GM12864 (cell line): ENCODE data around the gene AIFM2.

Experiments used
- DNase-seq: peaks from one replicate; pipeline ENCODE4 v3.0.0-alpha.2; 2011; ENCODE audit warnings: low read depth
- H3K4me3 ChIP-seq: 2 replicates; pipeline ENCODE4 v1.5.1; 2011; ENCODE audit warnings: mild to moderate bottlenecking, low read depth, low read length, control low read depth
- CTCF ChIP-seq: IDR thresholded peaks from 2 replicates; pipeline ENCODE4 v1.5.1; 2011; ENCODE audit warnings: low read depth, mild to moderate bottlenecking, moderate library complexity, low read length, control low read depth, inconsistent platforms; ENCODE audit errors: missing control alignments

The AIFM2 gene

DNA sequence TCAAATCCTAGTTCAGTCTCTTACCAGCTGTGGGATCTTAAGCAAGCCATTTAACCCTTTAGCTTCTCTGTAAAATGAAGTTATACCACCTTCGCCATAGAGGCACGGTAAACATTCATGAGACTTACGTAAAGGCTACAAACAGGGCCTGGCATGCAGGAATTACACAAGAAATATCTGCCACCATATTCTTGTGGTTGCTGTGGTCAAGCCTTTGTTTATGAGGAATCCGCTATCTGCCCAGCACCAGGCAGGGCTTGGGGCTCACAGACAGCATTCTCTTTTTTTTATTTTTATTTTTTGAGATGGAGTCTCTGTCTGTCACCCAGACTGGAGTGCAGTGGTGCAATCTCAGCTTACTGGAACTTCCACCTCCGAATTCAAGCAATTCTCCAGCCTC is 9.9 kb downstream of the AIFM2 start:
- H3K4me3 ChIP-seq: no peak overlapping the region
- no peak for TF ChIP-seq CTCF
- DNase-seq: no peak

GRCh38 chr10:70121281-70121949 is 11.2 kb downstream of the AIFM2 start:
- no peak overlapping the region for H3K4me3 ChIP-seq
- no peak for TF ChIP-seq CTCF
- no peak for DNase-seq

DNA sequence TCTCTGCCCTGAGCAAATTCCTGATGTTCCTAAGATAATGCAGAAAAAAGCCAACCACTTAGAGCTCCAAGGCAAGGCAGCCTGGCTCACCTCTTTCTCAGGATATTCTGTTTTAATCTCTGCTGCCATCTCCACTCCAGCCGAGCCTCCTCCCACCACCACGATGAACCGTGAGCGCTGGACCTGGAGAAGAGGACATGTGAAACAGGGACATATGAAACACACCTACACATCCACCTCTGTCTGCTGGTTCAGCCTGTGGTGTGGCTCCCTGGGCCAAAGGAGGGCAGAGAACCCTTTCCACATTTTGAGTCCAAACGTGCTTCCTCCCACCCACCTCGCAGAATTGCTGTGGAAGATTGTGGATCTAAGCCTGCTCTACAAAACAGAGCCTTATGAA is 12.2 kb downstream of the AIFM2 start:
- DNase-seq: no peak
- no peak for TF ChIP-seq CTCF
- no peak overlapping the region for H3K4me3 ChIP-seq

DNA sequence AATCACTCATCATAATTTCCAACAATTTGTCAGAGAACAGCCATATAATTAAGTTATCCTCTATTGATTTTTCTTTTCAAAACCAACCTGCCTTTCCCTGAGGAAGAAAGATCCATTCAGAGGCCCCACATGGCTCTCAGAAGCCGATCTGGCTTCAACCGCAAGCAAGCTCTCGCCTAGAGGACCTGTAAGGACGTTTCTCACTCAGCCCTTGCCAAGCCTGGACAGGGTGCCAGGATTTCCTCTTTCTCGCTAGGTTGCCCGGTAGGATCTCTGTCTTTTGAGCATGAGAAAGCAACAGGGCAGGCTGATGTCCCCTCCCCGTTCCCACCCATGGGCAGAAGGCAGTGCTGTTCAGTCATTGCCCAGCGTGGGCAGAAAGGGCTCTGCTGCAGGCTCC is 13.0 kb downstream of the AIFM2 start:
- no peak overlapping the region for H3K4me3 ChIP-seq
- no peak for DNase-seq
- TF ChIP-seq CTCF: no peak

DNA sequence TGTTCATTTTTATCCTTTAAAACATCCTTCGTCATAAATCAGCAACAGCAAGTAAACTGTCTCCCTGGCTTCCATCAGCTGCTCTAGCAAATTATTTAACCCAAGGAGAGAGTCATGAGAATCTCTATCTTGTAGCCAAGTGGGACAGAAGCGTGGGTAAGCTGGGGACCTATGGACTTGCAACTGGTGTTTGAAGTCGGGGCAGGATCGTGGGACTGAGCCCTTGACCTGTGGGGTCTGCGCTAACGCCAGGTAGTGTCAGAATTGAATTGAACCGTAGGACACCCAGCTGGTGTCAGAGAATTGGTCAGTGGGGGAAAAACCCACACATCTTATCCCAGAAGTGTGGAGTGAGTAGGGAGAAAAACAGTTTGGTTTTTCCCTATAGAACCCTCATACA is 13.4 kb downstream of the AIFM2 start:
- no peak for TF ChIP-seq CTCF
- H3K4me3 ChIP-seq: no peak overlapping the region
- no peak for DNase-seq

DNA sequence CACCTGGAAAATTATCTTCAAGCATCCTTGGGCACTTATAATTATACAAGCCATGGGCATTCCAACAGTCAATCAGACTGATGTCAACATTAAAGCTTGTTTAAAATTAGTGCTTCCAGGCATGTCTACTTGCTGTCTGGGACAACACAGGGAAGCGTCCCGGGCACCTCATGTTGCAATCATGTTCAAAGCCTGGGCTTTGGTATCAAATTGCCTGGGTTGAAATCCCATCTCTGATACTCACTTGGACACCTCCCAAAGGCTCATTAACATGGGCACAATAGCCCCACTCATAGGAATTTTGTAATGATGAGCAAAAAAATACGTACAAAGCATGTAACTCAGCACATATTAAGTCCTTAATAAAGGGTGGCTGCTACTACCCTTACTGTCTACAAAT is 14.4 kb downstream of the AIFM2 start:
- no peak for TF ChIP-seq CTCF
- no peak for DNase-seq
- no peak overlapping the region for H3K4me3 ChIP-seq

- TF ChIP-seq CTCF: no peak
- H3K4me3 ChIP-seq: no peak overlapping the region
- no peak for DNase-seq
Observed at GRCh38 chr10:70117646-70118045, 15.0 kb downstream of the AIFM2 start.
